ENCODE data around the gene TSNAXIP1. TPM values are rescaled to one million over a fixed set of nuclear protein-coding genes. Genes with fewer than 3 reads are reported as not detected.
"Not testable (repeated sequence)": the region's sequence is repeated elsewhere in the genome, so short reads cannot be mapped to it uniquely, and the experiment has no call there.

The TSNAXIP1 gene
- total RNA-seq, 2 experiments from 2014 or later = 0.77 to 0.81 TPM

DNA sequence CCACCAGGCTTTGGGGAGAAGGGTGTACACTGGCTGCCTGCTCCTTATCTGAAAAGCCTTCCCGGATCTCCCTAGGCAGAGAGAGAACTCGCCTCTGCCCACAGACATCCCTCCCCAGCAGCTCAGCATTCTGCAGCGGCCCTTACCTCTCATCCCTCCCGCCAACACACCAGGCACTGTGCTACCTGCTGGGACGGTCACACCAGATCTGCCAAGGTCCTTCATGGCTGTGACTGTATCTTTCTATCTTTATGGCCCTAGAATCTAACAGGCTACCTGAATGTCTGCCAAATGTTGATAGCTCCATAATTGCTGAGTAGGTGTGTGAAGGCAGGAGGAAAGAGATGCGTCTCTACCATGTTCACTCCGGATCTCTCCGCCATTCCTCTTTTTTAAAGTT lies 7.9 kb downstream of the TSNAXIP1 start:
- ChIA-PET POLR2A (no interaction called here), CTCF (interaction anchor here (0.6 to 3.5 kb wide), 8 partner anchors 11 to 225 kb away, joined by 3 to 51 read pairs (median 21); no protein-coding TSS in a partner anchor)
- H3K4me1 Mint-ChIP-seq (ENCODE audit: low read depth) = peaks cover 2% of the 10 kb centered on the region
- intact Hi-C loops (cut with micrococcal nuclease) = no loop called here
- H3K27me3 Mint-ChIP-seq = no peaks in the 10 kb centered on the region
- no peaks in the 10 kb centered on the region for H3K36me3 Mint-ChIP-seq
- no peak overlapping the region for H3K4me3 Mint-ChIP-seq
- no peak for DNase-seq
- H3K27ac Mint-ChIP-seq = no peak overlapping the region
- no peaks in the 10 kb centered on the region for H3K9me3 Mint-ChIP-seq

GRCh38 chr16:67820608-67821259 lies 14.0 kb downstream of the TSNAXIP1 start:
- no peak overlapping the region for H3K27ac Mint-ChIP-seq
- H3K36me3 Mint-ChIP-seq = no peaks in the 10 kb centered on the region
- no peaks in the 10 kb centered on the region for H3K9me3 Mint-ChIP-seq
- H3K4me1 Mint-ChIP-seq (ENCODE audit: low read depth) = peaks cover 2% of the 10 kb centered on the region
- DNase-seq = no peak
- ChIA-PET POLR2A (no interaction called here), CTCF (no interaction called here)
- H3K4me3 Mint-ChIP-seq = no peak overlapping the region
- intact Hi-C loops (cut with micrococcal nuclease) = no loop called here
- H3K27me3 Mint-ChIP-seq = no peaks in the 10 kb centered on the region

GRCh38 chr16:67822511-67822910 lies 15.8 kb downstream of the TSNAXIP1 start:
- no peak for DNase-seq
- H3K4me3 Mint-ChIP-seq = no peak overlapping the region
- ChIA-PET CTCF (no interaction called here), POLR2A (no interaction called here)
- H3K4me1 Mint-ChIP-seq (ENCODE audit: low read depth) = no peaks in the 10 kb centered on the region
- H3K36me3 Mint-ChIP-seq = no peaks in the 10 kb centered on the region
- intact Hi-C loops (cut with micrococcal nuclease) = no loop called here
- H3K27me3 Mint-ChIP-seq = no peaks in the 10 kb centered on the region
- H3K9me3 Mint-ChIP-seq = no peaks in the 10 kb centered on the region
- no peak overlapping the region for H3K27ac Mint-ChIP-seq

DNA sequence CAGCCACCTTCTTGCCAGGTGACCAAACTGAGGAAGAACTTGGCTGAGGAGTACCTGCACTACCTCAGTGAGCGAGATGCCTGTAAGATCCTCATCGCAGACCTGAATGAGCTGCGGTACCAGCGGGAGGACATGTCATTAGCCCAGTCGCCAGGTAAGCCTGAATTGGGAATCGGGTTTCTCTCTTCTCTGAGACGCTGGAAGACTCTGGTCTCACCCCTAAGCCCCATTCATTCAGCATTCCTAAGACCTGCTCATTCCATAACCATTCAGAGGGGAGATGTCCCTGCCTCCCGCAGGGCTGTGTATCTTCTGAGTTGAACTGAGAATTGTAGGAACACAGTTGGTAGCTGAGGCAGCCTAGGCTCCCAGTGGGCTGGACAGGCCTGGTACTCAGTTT lies 18.4 kb downstream of the TSNAXIP1 start:
- POLR2A ChIA-PET = no interaction called here
- no peaks in the 10 kb centered on the region for H3K27me3 Mint-ChIP-seq
- CTCF ChIA-PET = interaction anchor here (0.6 to 5.6 kb wide), 2 partner anchors 9 to 64 kb away, joined by 3 to 35 read pairs; no protein-coding TSS in a partner anchor
- no peak for DNase-seq
- no peaks in the 10 kb centered on the region for H3K36me3 Mint-ChIP-seq
- H3K9me3 Mint-ChIP-seq = no peaks in the 10 kb centered on the region
- intact Hi-C loops (cut with micrococcal nuclease) = no loop called here
- no peak overlapping the region for H3K4me3 Mint-ChIP-seq
- no peaks in the 10 kb centered on the region for H3K4me1 Mint-ChIP-seq (ENCODE audit: low read depth)
- H3K27ac Mint-ChIP-seq = no peak overlapping the region

DNA sequence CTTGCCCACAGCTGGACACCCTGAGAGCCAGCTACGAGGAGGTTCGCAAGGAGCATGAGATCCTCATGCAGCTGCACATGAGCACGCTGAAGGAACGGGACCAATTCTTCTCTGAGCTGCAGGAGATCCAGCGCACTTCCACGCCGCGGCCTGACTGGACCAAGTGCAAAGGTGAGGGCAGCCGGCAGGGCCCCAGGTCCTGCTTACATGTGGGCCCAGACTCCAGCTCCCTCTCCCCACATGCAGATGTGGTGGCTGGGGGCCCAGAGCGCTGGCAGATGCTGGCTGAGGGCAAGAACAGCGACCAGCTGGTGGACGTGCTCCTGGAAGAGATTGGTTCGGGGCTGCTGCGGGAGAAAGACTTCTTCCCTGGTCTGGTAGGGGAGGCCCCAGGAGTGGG lies 19.2 kb downstream of the TSNAXIP1 start:
- Mint-ChIP-seq H3K27me3 (no peaks in the 10 kb centered on the region), H3K9me3 (no peaks in the 10 kb centered on the region), H3K4me1 (ENCODE audit: low read depth) (no peaks in the 10 kb centered on the region), H3K27ac (no peak overlapping the region), H3K4me3 (no peak overlapping the region), H3K36me3 (peaks cover 4% of the 10 kb centered on the region)
- DNase-seq = no peak
- intact Hi-C loops (cut with micrococcal nuclease) = no loop called here
- ChIA-PET POLR2A (no interaction called here), CTCF (interaction anchor here (5.6 kb wide), 1 partner anchor 10 kb away, joined by 35 read pairs; no protein-coding TSS in a partner anchor)

DNA sequence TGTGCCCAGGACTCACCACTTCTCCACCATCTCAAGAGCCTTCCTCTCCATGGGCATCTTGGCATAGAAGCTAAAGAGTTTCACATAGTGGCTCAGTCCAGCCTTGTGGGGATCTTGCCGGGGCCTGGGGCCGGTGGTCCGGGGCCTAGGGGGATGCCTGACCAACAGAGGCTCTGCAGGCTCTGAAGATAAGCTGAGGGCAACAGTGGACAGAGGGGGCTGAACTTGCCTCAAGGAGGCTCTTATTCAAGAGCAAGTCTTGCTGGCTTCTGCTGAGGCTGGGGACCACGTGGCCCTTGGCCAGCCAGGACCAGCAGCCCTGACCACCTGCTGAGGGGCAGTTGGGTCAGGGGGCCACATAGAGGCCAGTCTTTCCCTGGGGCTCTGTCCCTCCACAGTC lies 22.0 kb downstream of the TSNAXIP1 start:
- POLR2A ChIA-PET = no interaction called here
- Mint-ChIP-seq H3K27ac (no peak overlapping the region), H3K9me3 (no peaks in the 10 kb centered on the region), H3K4me1 (ENCODE audit: low read depth) (peaks cover 8% of the 10 kb centered on the region), H3K4me3 (no peak overlapping the region), H3K36me3 (peaks cover 5% of the 10 kb centered on the region), H3K27me3 (no peaks in the 10 kb centered on the region)
- DNase-seq = no peak
- CTCF ChIA-PET = interaction anchor here (5.6 kb wide), 1 partner anchor 12 kb away, joined by 35 read pairs; no protein-coding TSS in a partner anchor
- intact Hi-C loops (cut with micrococcal nuclease) = no loop called here

- Mint-ChIP-seq H3K27me3 (no peaks in the 10 kb centered on the region), H3K27ac (no peak overlapping the region), H3K36me3 (peaks cover 5% of the 10 kb centered on the region), H3K9me3 (no peaks in the 10 kb centered on the region), H3K4me1 (ENCODE audit: low read depth) (peaks cover 8% of the 10 kb centered on the region), H3K4me3 (peak overlapping the region; percentile 89)
- ChIA-PET POLR2A (interaction anchor here (0.9 to 2.0 kb wide), 10 partner anchors 12 to 190 kb away, joined by 3 to 25 read pairs (median 4); partner anchors contain the start of genes CENPT, DDX28, DUS2 and GFOD2), CTCF (interaction anchor here (0.7 to 2.4 kb wide), 6 partner anchors 12 to 312 kb away, joined by 3 to 38 read pairs (median 6); partner anchors contain the start of gene NUTF2)
- DNase-seq = no peak
- intact Hi-C loops (cut with micrococcal nuclease) = loop anchor here (1.0 to 5.0 kb wide), 2 partner anchors 9 to 39 kb away; partner anchors contain the start of genes EDC4 and THAP11
Measured at GRCh38 chr16:67833030-67833414, 26.3 kb downstream of the TSNAXIP1 start.

DNA sequence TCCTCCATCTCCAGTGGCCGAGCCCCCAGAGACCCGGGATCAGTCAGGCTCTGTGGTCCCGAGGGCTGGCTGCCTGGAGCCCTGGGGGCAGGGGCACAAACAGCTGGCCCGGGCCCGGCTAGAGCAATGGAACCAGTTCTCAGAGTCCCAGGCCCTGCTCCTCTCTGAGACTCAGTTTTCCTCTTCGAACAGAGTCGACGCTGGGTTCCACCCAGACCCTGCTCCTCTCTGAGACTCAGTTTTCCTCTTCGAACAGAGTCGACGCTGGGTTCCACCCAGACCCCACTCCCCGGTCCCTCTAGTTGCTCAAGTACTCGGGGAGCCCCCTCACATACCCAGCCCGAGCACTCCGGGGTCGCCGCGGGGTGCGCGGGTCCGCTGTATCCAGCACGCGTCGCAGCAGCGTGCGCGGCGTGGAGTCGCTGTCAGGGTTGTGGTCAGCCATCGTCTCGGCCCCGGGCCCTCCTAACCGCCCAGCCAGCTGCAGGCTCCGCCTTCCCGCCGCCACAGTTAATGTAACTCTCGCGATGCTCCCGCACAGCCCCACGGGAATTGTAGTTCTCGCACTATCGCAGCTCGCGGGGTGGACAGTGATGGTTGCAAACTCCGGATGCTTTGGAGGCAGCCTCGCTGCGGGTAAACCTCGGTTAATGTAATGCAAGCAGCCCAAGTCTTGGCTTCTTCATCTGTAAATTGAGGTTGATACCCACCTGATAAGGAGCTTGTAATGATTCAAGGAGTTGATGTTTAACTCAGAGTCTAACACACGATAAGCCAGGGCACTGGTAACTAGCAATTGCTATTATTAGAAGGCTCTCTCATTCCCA lies 26.9 kb downstream of the TSNAXIP1 start:
- Mint-ChIP-seq H3K4me1 (ENCODE audit: low read depth) (peaks cover 8% of the 10 kb centered on the region), H3K9me3 (no peaks in the 10 kb centered on the region), H3K36me3 (peaks cover 5% of the 10 kb centered on the region), H3K27me3 (no peaks in the 10 kb centered on the region), H3K27ac (peak overlapping the region; percentile 39), H3K4me3 (peak overlapping the region; percentile 89)
- POLR2A ChIA-PET = interaction anchor here (0.9 to 2.0 kb wide), 13 partner anchors 11 to 250 kb away, joined by 3 to 25 read pairs (median 4); partner anchors contain the start of genes CENPT, DDX28, DUS2 and GFOD2
- CTCF ChIA-PET = interaction anchor here (0.9 to 2.4 kb wide), 6 partner anchors 11 to 352 kb away, joined by 3 to 38 read pairs (median 6); partner anchors contain the start of genes ATP6V0D1 and NUTF2
- intact Hi-C loops (cut with micrococcal nuclease) = loop anchor here (1.0 to 5.0 kb wide), 2 partner anchors 9 to 39 kb away; partner anchors contain the start of genes EDC4 and THAP11
- DNase-seq = peak; percentile 97

DNA sequence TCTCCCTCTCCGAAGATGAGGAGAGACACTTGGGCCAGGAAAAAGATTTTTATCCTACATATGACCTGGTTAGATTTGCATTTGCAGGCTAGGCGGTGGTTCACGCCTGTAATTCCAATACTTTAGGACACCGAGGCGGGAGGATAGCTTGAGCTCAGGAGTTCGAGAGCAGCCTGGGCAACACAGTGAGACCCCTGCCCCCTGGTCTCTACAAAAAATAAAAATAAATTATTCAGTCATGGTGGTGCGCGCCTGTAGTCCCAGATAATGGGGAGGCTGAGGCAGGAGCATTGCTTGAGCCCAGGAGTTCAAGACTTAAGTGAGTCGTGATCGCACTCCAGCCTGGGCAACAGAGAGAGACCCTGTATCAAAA lies 27.5 kb downstream of the TSNAXIP1 start:
- intact Hi-C loops (cut with micrococcal nuclease) = loop anchor here (5.0 kb wide), 1 partner anchor 38 kb away; the partner anchor contains the start of gene EDC4
- ChIA-PET POLR2A (interaction anchor here (0.9 to 2.0 kb wide), 11 partner anchors 11 to 250 kb away, joined by 3 to 25 read pairs (median 4); partner anchors contain the start of genes DDX28, DUS2, GFOD2 and NUTF2), CTCF (interaction anchor here (0.9 to 2.4 kb wide), 5 partner anchors 11 to 353 kb away, joined by 3 to 38 read pairs (median 8); partner anchors contain the start of genes ATP6V0D1 and NUTF2)
- DNase-seq = no peak
- no peaks in the 10 kb centered on the region for H3K27me3 Mint-ChIP-seq
- peak overlapping the region; percentile 39 for H3K27ac Mint-ChIP-seq
- H3K36me3 Mint-ChIP-seq = peaks cover 5% of the 10 kb centered on the region
- H3K9me3 Mint-ChIP-seq = no peaks in the 10 kb centered on the region
- peak overlapping the region; percentile 89 for H3K4me3 Mint-ChIP-seq
- peaks cover 8% of the 10 kb centered on the region for H3K4me1 Mint-ChIP-seq (ENCODE audit: low read depth)

- DNase-seq; H3K27me3 Mint-ChIP-seq; H3K9me3 Mint-ChIP-seq; H3K36me3 Mint-ChIP-seq; intact Hi-C loops (cut with micrococcal nuclease); H3K27ac Mint-ChIP-seq; H3K4me3 Mint-ChIP-seq: not testable (repeated sequence)
- peaks cover 15% of the 10 kb centered on the region for H3K4me1 Mint-ChIP-seq (ENCODE audit: low read depth)
- CTCF ChIA-PET = interaction anchor here (1.0 to 1.8 kb wide), 4 partner anchors 21 to 105 kb away, joined by 3 to 8 read pairs (median 4); no protein-coding TSS in a partner anchor
- POLR2A ChIA-PET = interaction anchor here (0.8 kb wide), 1 partner anchor 8 kb away, joined by 3 read pairs; no protein-coding TSS in a partner anchor
Measured at GRCh38 chr16:67837190-67837589, 30.5 kb downstream of the TSNAXIP1 start.

GRCh38 chr16:67837811-67838210 lies 31.1 kb downstream of the TSNAXIP1 start:
- no peaks in the 10 kb centered on the region for H3K27me3 Mint-ChIP-seq
- ChIA-PET CTCF (interaction anchor here (0.6 to 1.8 kb wide), 3 partner anchors 22 to 275 kb away, joined by 3 to 8 read pairs (median 5); no protein-coding TSS in a partner anchor), POLR2A (no interaction called here)
- no peak for DNase-seq
- intact Hi-C loops (cut with micrococcal nuclease) = no loop called here
- no peaks in the 10 kb centered on the region for H3K9me3 Mint-ChIP-seq
- no peak overlapping the region for H3K4me3 Mint-ChIP-seq
- no peaks in the 10 kb centered on the region for H3K36me3 Mint-ChIP-seq
- H3K27ac Mint-ChIP-seq = no peak overlapping the region
- H3K4me1 Mint-ChIP-seq (ENCODE audit: low read depth) = peaks cover 10% of the 10 kb centered on the region

All from activated CD4-positive, alpha-beta memory T cell treated with anti-CD3 and anti-CD28 coated beads for 36 hours (primary cell).